ENCODE measurements around the gene PRKAB1. TPM values are rescaled to one million over a fixed set of nuclear protein-coding genes. Genes with fewer than 3 reads are reported as not detected.
"Not testable (repeated sequence)": the region's sequence is repeated elsewhere in the genome, so short reads cannot be mapped to it uniquely, and the experiment has no call there.

PRKAB1 gene
- 10 to 100 TPM; 21.5 to 75.8 (median 37.0) TPM for total RNA-seq
- polyA plus RNA-seq = 10 to 100 TPM; 27.8 to 30.5 (median 29.3) TPM
- long read RNA-seq, donor 1, transcript PRKAB1-202 (1 exons, 1,510 nt) = minor isoform, 18 of 42 reads
- long read RNA-seq, donor 1, transcript PRKAB1-201 (7 exons, 2,610 nt) = major isoform, 24 of 42 reads
- long read RNA-seq, donor 1, partial matches to known transcripts = 0 of 42 reads
- long read RNA-seq, donor 1, other reads (novel, unspliced or antisense) = 0 of 42 reads
- long read RNA-seq, donor 2, full-length matches to known transcripts = 39 of 39 reads
- long read RNA-seq, donor 2, partial matches to known transcripts = 0 of 39 reads
- long read RNA-seq, donor 2, other reads (novel, unspliced or antisense) = 0 of 39 reads
- long read RNA-seq, donor 3, full-length matches to known transcripts = 30 of 30 reads
- long read RNA-seq, donor 3, partial matches to known transcripts = 0 of 30 reads
- long read RNA-seq, donor 3, other reads (novel, unspliced or antisense) = 0 of 30 reads
- long read RNA-seq, donor 4, full-length matches to known transcripts = 23 of 27 reads
- long read RNA-seq, donor 4, partial matches to known transcripts = 2 of 27 reads
- long read RNA-seq, donor 4, other reads (novel, unspliced or antisense) = 2 of 27 reads
- long read RNA-seq, donor 5, transcript PRKAB1-201 (7 exons, 2,610 nt) = major isoform, 92 of 104 reads
- long read RNA-seq, donor 5, partial matches to known transcripts = 1 of 104 reads
- long read RNA-seq, donor 5, other reads (novel, unspliced or antisense) = 7 of 104 reads
- long read RNA-seq, donor 6, transcript PRKAB1-201 (7 exons, 2,610 nt) = major isoform, 9 of 13 reads
- long read RNA-seq, donor 6, partial matches to known transcripts = 1 of 13 reads
- long read RNA-seq, donor 6, other reads (novel, unspliced or antisense) = 1 of 13 reads
- long read RNA-seq, donor 7, transcript PRKAB1-201 (7 exons, 2,610 nt) = major isoform, 8 of 15 reads
- long read RNA-seq, donor 7, transcript PRKAB1-202 (1 exons, 1,510 nt) = minor isoform, 7 of 15 reads
- long read RNA-seq, donor 7, partial matches to known transcripts = 0 of 15 reads
- long read RNA-seq, donor 7, other reads (novel, unspliced or antisense) = 0 of 15 reads
- long read RNA-seq, donor 8, full-length matches to known transcripts = 53 of 53 reads
- long read RNA-seq, donor 8, partial matches to known transcripts = 0 of 53 reads
- long read RNA-seq, donor 8, other reads (novel, unspliced or antisense) = 0 of 53 reads
- long read RNA-seq, donor 9, transcript PRKAB1-201 (7 exons, 2,610 nt) = major isoform, 16 of 32 reads
- long read RNA-seq, donor 9, transcript PRKAB1-202 (1 exons, 1,510 nt) = minor isoform, 14 of 32 reads
- long read RNA-seq, donor 9, partial matches to known transcripts = 0 of 32 reads
- long read RNA-seq, donor 9, other reads (novel, unspliced or antisense) = 0 of 32 reads
- long read RNA-seq, donor 10, transcript PRKAB1-202 (1 exons, 1,510 nt) = major isoform, 13 of 19 reads
- long read RNA-seq, donor 10, transcript PRKAB1-201 (7 exons, 2,610 nt) = minor isoform, 6 of 19 reads
- long read RNA-seq, donor 10, partial matches to known transcripts = 0 of 19 reads
- long read RNA-seq, donor 10, other reads (novel, unspliced or antisense) = 0 of 19 reads

GRCh38 chr12:119667577-119668323, at the start of gene PRKAB1:
TSS of gene PRKAB1 (plus strand) at chr12:119668133. CDS start at chr12:119668245, 112 bp downstream.
- Histone ChIP-seq H3K4me1 (replicated peaks in 1 of 2) (peaks cover 27 to 50% of the 10 kb centered on the region in 2 donors), H3K9me3 (replicated peaks in 1 of 3) (no peaks in the 10 kb centered on the region), H3K36me3 (replicated peaks in 1 of 2) (peaks cover 0 to 18% of the 10 kb centered on the region in 2 donors), H3K4me3 (peak within 1 kb of the TSS; percentile 68 to 98 (median 77)), H3K27me3 (no peaks in the 10 kb centered on the region), H3K27ac (peak within 1 kb of the TSS; percentile 76 to 94 (median 88))
- 0 to 1% (median 0%) methylated on average over 40 to 69 of the region's 69 CpGs; no CpG with 5 or more reads in 1 of the 4 donors for WGBS, 4 donors
- TF ChIP-seq POLR2A (IDR thresholded peaks at IDR 0.05) (peak; percentile 68 to 80), CTCF (IDR thresholded peaks at IDR 0.05) (peak; percentile 68 to 91 (median 89))
- peak; percentile 96 to 98 (median 98) for DNase-seq
- intact Hi-C loops (cut with DNase I) = loop anchor here in 1 of 2 donors (10.0 kb wide), 2 partner anchors 117 to 237 kb away; no protein-coding TSS in a partner anchor

GRCh38 chr12:119618328-119618896, 49.5 kb upstream of the PRKAB1 start:
- H3K36me3 ChIP-seq (replicated peaks in 1 of 2); H3K9me3 ChIP-seq (replicated peaks in 1 of 3); intact Hi-C loops (cut with DNase I); DNase-seq; H3K27me3 ChIP-seq; H3K4me1 ChIP-seq (replicated peaks in 1 of 2); H3K27ac ChIP-seq; H3K4me3 ChIP-seq: not testable (repeated sequence)
- 68 to 100% (median 77%) methylated on average over 1 of the region's 1 CpG for WGBS, 4 donors

- Histone ChIP-seq H3K4me1 (replicated peaks in 1 of 2) (no peaks in the 10 kb centered on the region), H3K27ac (no peak overlapping the region), H3K36me3 (replicated peaks in 1 of 2) (no peaks in the 10 kb centered on the region), H3K27me3 (no peaks in the 10 kb centered on the region), H3K9me3 (replicated peaks in 1 of 3) (no peaks in the 10 kb centered on the region), H3K4me3 (no peak overlapping the region)
- 35 to 45% (median 41%) methylated on average over 1 of the region's 1 CpG for WGBS, 4 donors
- no peak for DNase-seq
- intact Hi-C loops (cut with DNase I) = no loop called here
- TF ChIP-seq CTCF (IDR thresholded peaks at IDR 0.05) (no peak), POLR2A (IDR thresholded peaks at IDR 0.05) (no peak)
Measured at GRCh38 chr12:119620490-119620889, 47.4 kb upstream of the PRKAB1 start.

Data from adrenal gland (tissue), 19 donors.